ENCODE measurements around the gene SLC6A4. TPM values are rescaled to one million over a fixed set of nuclear protein-coding genes. Genes with fewer than 3 reads are reported as not detected.

Gene SLC6A4
- total RNA-seq, 4 donors from 2014 or later: 10.7 to 156 (median 109) TPM

DNA sequence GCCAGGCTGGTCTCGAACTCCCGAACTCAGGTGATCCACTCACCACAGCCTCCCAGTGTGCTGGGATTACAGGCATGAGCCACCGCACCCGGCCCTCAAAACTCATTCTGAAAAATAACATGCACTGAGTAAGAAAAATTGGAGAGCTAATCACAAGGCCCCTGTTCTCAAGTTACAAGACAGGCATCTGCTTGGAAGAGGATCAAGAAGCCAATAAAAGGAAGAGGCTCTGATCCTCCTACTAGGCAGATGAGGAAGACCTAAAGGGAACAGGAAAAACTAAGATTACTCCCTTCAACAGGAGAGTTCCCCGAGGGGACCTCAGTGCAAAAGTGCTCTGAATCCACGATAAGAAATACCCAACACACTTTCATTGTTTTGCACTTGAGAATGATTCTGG is 37.9 kb upstream of the SLC6A4 start:
- no peaks in the 10 kb centered on the region for H3K4me1 ChIP-seq
- no peaks in the 10 kb centered on the region for H3K9me3 ChIP-seq
- no peak overlapping the region for H3K4me3 ChIP-seq
- no peak overlapping the region for H3K27ac ChIP-seq
- H3K36me3 ChIP-seq: peaks cover 0 to 62% (median 0%) of the 10 kb centered on the region in 3 donors
- DNase-seq: no peak
- no peaks in the 10 kb centered on the region for H3K27me3 ChIP-seq
- TF ChIP-seq, protein P1, sequence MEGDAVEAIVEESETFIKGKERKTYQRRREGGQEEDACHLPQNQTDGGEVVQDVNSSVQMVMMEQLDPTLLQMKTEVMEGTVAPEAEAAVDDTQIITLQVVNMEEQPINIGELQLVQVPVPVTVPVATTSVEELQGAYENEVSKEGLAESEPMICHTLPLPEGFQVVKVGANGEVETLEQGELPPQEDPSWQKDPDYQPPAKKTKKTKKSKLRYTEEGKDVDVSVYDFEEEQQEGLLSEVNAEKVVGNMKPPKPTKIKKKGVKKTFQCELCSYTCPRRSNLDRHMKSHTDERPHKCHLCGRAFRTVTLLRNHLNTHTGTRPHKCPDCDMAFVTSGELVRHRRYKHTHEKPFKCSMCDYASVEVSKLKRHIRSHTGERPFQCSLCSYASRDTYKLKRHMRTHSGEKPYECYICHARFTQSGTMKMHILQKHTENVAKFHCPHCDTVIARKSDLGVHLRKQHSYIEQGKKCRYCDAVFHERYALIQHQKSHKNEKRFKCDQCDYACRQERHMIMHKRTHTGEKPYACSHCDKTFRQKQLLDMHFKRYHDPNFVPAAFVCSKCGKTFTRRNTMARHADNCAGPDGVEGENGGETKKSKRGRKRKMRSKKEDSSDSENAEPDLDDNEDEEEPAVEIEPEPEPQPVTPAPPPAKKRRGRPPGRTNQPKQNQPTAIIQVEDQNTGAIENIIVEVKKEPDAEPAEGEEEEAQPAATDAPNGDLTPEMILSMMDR (IDR thresholded peaks at IDR 0.05): no peak
- no peak for TF ChIP-seq POLR2A (IDR thresholded peaks at IDR 0.05)

DNA sequence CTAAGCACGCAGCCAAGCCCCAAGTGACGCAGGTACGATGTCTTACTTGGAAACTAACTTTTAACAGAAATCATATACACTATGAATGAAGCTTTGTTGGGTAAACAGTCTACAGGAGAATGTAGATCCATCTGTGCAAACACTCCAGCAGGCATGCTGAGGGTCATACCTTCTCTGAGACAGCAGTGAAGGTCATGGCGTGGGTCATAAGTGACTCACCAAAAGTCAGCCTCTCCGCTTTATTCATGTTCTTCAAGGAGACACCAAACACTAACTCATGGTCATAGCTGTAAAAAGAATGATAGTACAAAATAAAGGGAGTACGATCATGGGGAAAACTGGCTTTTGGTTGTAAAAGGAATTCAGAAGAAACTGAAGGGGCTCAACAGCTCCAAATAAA is 35.6 kb upstream of the SLC6A4 start:
- Histone ChIP-seq H3K27ac (no peak overlapping the region), H3K36me3 (peaks cover 0 to 84% (median 0%) of the 10 kb centered on the region in 3 donors), H3K9me3 (no peaks in the 10 kb centered on the region)

DNA sequence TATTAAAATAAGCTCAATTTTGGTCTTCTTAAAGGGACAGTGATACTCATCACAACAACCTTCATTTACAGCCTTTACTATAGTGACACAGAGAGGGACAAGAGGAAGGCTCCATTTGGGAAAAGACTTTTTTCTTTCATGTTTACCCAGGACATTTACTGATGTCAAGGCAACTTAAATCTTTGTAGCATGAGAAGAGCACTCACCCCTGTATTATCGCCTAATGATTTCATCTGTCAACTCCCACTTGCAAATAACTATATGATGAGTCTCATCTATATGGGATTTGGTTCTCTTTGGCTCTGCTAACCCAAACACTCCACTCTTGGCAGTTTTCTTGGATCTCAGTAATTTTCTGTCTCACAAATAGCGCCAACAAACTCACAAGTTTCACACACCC is 32.1 kb upstream of the SLC6A4 start:
- H3K9me3 ChIP-seq: no peaks in the 10 kb centered on the region
- H3K36me3 ChIP-seq: peaks cover 0 to 94% (median 0%) of the 10 kb centered on the region in 3 donors
- TF ChIP-seq, protein P1 (IDR thresholded peaks at IDR 0.05): no peak
- H3K4me1 ChIP-seq: no peaks in the 10 kb centered on the region
- H3K27ac ChIP-seq: no peak overlapping the region
- H3K4me3 ChIP-seq: no peak overlapping the region
- no peaks in the 10 kb centered on the region for H3K27me3 ChIP-seq
- DNase-seq: no peak

More for the DNA sequence above, 35.6 kb upstream of the SLC6A4 start:
- DNase-seq: no peak
- Histone ChIP-seq H3K27me3 (no peaks in the 10 kb centered on the region), H3K4me3 (no peak overlapping the region), H3K4me1 (no peaks in the 10 kb centered on the region)
- no peak for TF ChIP-seq POLR2A (IDR thresholded peaks at IDR 0.05)
- TF ChIP-seq, protein P1 (IDR thresholded peaks at IDR 0.05): no peak

DNA sequence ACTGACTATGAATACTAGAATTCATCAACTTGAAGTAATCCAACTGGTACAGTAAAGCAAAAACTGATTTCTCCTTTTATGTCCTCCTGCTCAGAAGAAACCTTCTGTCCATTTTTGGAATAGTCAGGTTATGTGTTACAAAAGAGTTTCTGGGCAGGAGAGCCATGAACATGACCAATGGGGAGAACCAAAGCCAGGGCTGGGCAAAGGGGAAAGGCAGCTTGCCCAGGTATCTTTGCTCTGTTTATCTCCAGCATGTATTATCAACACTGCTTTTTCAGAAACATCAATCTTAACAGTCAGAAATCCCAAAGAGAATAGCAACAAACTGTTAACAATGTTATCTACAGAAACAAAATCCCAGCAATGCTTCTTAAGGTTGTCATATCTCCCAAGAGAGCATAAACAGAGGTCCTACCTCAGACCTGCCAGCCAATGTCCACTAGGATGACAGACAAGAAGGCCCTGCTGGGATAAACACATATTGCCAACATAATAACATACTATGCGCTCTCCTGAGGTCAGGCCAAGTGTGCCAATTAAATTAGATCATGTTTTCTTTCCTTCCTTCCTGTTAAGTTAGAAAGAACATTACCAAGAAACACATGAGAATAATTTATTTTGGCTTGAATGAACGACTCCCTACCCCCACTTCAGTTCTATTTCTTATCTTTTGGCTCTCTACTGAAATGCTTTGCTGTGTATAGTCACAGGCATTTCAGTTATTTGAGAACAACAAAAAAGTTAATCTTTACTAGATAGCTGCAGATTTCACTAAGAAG is 28.2 kb upstream of the SLC6A4 start:
- DNase-seq: no peak
- no peaks in the 10 kb centered on the region for H3K27me3 ChIP-seq
- peaks cover 0 to 63% (median 0%) of the 10 kb centered on the region in 3 donors for H3K36me3 ChIP-seq
- no peak for TF ChIP-seq POLR2A (IDR thresholded peaks at IDR 0.05)
- TF ChIP-seq, protein P1 (IDR thresholded peaks at IDR 0.05): no peak
- H3K9me3 ChIP-seq: no peaks in the 10 kb centered on the region
- no peak overlapping the region for H3K4me3 ChIP-seq
- no peaks in the 10 kb centered on the region for H3K4me1 ChIP-seq
- H3K27ac ChIP-seq: no peak overlapping the region

DNA sequence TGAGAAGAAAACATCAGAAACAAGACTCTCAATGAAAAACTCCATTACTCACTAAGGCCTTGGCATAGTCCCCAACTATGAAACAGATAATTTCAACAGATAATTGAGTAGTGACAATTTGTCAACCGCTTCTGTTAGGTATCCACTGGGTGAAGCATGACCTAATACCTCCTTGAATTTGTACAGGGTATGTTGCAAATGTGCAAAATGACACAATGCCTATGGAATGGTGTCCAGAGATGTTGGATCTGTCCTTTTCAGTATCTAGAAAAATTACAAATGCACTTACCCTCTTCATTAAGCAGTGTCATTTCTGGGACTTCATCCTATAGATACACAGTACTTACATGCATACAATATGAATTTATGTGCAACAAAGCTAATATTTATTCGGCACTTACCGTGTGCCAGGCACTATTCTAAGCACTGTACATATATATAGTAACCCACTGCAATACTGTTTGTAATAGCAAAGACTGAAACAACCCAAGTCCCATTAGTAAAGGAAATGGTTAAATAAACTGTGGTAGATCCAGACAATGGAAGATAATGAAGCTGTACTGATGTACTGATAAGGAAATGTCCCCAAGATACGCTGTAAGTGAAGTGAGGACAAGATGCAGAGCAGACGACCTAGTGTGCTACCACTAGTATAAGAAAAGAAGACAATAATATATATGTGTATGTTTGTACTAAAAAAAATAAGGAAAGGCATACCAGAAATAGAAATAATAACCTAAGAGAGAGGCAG is 21.4 kb upstream of the SLC6A4 start:
- TF ChIP-seq, protein P1 (IDR thresholded peaks at IDR 0.05): no peak
- TF ChIP-seq POLR2A (IDR thresholded peaks at IDR 0.05): no peak
- DNase-seq: no peak
- Histone ChIP-seq H3K9me3 (no peaks in the 10 kb centered on the region), H3K36me3 (peaks cover 0 to 34% (median 0%) of the 10 kb centered on the region in 3 donors), H3K4me3 (no peak overlapping the region), H3K27ac (no peak overlapping the region), H3K4me1 (no peaks in the 10 kb centered on the region), H3K27me3 (no peaks in the 10 kb centered on the region)
